ENCODE results near the gene HS1BP3. TPM values are rescaled to one million over a fixed set of nuclear protein-coding genes. Genes with fewer than 3 reads are reported as not detected.

The HS1BP3 gene
- total and polyA plus RNA-seq, 9 of the 15 experiments (the other 6 are each of a cell fraction or from before 2014, with no cell fraction given): 0.41 to 8.3 (median 5.9) TPM

DNA sequence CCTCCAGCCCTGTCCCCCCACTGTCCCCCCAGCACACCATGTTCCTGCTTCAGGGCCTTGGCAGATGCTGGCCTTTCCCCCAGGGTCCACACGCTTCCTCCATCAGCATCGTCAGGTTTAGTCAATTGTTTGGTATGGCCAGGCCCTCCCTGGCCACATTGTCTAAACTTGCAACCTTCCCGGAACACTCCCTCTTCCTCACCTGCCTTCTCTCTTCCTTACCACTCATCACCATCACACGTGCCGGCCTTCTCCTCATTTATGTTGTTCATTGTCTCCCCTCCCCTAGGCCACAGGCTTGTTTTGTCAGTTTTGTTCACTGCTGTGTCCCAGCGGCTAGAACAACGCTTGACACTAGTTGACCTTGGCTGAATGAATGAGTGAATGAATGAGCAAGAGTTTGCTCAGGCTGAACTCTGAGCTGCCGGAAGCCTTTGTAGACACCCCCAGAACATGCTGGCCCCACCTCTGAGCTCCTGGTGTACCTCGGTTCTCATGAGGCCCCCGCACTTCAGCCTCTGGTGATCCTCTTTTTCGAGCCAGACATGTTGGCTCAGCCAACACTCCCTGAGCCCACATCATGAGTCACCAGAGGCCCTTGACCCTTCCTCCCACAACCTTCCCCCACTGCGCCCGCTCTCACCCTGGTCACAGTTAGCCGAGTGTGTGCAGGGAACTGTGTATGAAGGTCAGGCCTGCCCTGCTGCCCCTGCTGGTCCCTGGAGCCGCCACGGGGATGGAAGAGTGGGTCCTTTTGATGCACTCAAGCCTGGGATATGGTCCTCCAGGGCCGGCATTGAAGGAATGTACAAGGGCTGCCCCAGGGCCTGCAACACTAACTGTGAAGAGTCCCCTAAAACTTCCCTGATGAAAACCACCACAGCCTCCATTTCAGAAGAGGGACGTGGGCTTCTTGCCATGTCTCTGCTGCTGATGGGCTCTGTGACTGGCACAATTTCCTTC is 57.5 kb downstream of the HS1BP3 start (continued):
- TF ChIP-seq, protein P1, sequence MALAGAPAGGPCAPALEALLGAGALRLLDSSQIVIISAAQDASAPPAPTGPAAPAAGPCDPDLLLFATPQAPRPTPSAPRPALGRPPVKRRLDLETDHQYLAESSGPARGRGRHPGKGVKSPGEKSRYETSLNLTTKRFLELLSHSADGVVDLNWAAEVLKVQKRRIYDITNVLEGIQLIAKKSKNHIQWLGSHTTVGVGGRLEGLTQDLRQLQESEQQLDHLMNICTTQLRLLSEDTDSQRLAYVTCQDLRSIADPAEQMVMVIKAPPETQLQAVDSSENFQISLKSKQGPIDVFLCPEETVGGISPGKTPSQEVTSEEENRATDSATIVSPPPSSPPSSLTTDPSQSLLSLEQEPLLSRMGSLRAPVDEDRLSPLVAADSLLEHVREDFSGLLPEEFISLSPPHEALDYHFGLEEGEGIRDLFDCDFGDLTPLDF (CRISPR knock-in tag; IDR thresholded peaks at IDR 0.05): no peak
- no peak for TF ChIP-seq HNRNPUL1 (IDR thresholded peaks at IDR 0.05; ENCODE audit: low read length)

DNA sequence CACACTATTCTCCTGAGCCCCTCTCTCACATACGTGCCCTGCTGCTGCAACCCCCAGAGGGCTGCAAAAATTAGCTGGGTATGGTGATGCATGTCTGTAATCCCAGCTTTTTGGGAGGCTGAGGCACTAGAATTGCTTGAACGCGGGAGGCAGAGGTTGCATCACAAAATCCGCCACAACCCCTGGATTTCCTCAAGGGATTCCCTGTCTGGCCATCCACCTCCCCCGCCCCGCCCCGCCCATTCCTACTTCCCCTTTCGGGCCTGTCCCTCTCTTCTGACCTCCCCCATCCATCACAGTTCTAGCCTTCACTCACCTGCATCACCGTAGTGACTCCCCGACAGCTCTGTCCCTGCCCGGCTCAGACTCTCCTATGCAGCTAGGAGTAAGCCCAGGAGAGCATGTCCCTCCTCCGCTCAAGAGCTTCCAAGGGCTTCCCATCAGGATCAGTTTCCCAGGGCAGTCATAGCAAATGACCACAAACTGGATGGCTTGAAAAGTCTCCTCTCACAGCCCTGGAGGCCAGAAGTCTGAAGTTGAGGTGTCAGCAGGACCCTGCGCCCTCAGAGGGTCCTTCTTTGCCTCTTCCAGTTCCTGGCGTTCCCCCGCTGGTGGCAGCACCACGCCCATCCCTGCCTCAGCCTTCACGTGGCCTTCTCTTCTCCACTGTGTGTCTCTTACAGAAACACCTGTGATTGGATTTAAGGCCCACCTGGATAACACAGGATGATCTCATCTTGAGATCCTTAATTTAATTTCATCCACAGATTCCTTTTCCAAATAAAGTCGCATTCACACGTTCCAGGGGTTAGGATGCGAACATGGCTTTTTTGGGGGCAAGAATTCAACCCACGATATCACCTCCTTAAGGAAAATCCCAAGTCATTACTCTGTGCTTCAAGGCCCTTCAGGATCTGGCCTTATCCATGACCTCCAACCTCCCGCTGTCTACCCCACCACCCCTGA is 58.5 kb downstream of the HS1BP3 start:
- Histone ChIP-seq H3K4me3 (no peak overlapping the region), H4K20me1 (replicated peaks; ENCODE audit: control insufficient read depth, insufficient read depth, low read length) (no peaks in the 10 kb centered on the region), H3K9ac (ENCODE audit: insufficient read depth in 1 of 2, low read depth in 2 of 2, low read length in 2 of 2) (no peak overlapping the region; a peak in 1 of 4 replicates), H3K27ac (ENCODE audit: extremely low read depth, low read depth, low read length) (peak overlapping the region; percentile 80; the same call in 1 of the 3 replicates), H3K79me2 (ENCODE audit: control insufficient read depth, insufficient read depth, low read length) (no peaks in the 10 kb centered on the region), H3K27me3 (ENCODE audit: control insufficient read depth in 2 of 2, insufficient read depth in 2 of 2, low read length in 2 of 2) (no peaks in the 10 kb centered on the region), H3K9me1 (ENCODE audit: control insufficient read depth, insufficient read depth, low read length) (no peaks in the 10 kb centered on the region), H2AFZ (ENCODE audit: low read depth, low read length) (peak overlapping the region; percentile 9; the same call in 1 of the 2 replicates), H3K4me1 (replicated peaks in 1 of 2; ENCODE audit: control insufficient read depth in 2 of 2, insufficient read depth in 2 of 2, low read length in 2 of 2) (peaks cover 38 to 58% of the 10 kb centered on the region in 2 experiments), H3K9me3 (replicated peaks; ENCODE audit: control insufficient read depth, insufficient read depth, low read depth, low read length) (no peaks in the 10 kb centered on the region), H3K4me2 (ENCODE audit: insufficient read depth, low read length) (0 out of 2 replicates have a peak overlapping the region, but pooled peaks have one; percentile 9), H3K36me3 (ENCODE audit: control insufficient read depth, insufficient read depth, low read length) (no peaks in the 10 kb centered on the region)
- ChIA-PET CTCF (ENCODE audit: low intra/inter-chr PET ratio) (no interaction called here), POLR2A (interaction anchor here (1.0 to 1.2 kb wide), 2 partner anchors 9 to 12 kb away, joined by 3 read pairs; no protein-coding TSS in a partner anchor)
- DNase-seq (ENCODE audit: extremely low read depth in 1 of 4, low spot score in 3 of 4) (peak; percentile 35 to 63 (median 51)), ATAC-seq (peak; percentile 25; the same call in 2 of the 3 replicates), FAIRE-seq (no peak)
- intact Hi-C loops (cut with micrococcal nuclease): no loop called here
- in situ Hi-C loops (cut with MboI): no loop called here
- WGBS (ENCODE audit: insufficient coverage, low coverage, missing lambda C conversion rate): 58% methylated on average over 15 of the region's 22 CpGs
- no TSS peak for BruUV-seq (replicated peaks)
- TF ChIP-seq PCBP1 (IDR thresholded peaks at IDR 0.05; ENCODE audit: low read depth, low read length, poor library complexity, severe bottlenecking) (no peak), ZNF561 (CRISPR knock-in tag; conservative IDR thresholded peaks at IDR 0.05) (no peak), CEBPG (CRISPR knock-in tag; IDR thresholded peaks at IDR 0.05) (peak; percentile 34; the same call in 1 of the 2 replicates), CEBPG (tag; conservative IDR thresholded peaks at IDR 0.05 in 1 of 2, IDR thresholded peaks at IDR 0.05 in 1 of 2) (peak; percentile 9 to 74; a peak in 3 of 4 replicates), EWSR1 (IDR thresholded peaks at IDR 0.05; ENCODE audit: borderline replicate concordance, low read depth, partially characterized antibody) (no peak)
- TF ChIP-seq, protein P2, sequence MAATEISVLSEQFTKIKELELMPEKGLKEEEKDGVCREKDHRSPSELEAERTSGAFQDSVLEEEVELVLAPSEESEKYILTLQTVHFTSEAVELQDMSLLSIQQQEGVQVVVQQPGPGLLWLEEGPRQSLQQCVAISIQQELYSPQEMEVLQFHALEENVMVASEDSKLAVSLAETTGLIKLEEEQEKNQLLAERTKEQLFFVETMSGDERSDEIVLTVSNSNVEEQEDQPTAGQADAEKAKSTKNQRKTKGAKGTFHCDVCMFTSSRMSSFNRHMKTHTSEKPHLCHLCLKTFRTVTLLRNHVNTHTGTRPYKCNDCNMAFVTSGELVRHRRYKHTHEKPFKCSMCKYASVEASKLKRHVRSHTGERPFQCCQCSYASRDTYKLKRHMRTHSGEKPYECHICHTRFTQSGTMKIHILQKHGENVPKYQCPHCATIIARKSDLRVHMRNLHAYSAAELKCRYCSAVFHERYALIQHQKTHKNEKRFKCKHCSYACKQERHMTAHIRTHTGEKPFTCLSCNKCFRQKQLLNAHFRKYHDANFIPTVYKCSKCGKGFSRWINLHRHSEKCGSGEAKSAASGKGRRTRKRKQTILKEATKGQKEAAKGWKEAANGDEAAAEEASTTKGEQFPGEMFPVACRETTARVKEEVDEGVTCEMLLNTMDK (IDR thresholded peaks at IDR 0.05; ENCODE audit: borderline replicate concordance, insufficient read depth, low read depth, low read length, poor library complexity, severe bottlenecking): peak; percentile 10
- TF ChIP-seq, protein P3, sequence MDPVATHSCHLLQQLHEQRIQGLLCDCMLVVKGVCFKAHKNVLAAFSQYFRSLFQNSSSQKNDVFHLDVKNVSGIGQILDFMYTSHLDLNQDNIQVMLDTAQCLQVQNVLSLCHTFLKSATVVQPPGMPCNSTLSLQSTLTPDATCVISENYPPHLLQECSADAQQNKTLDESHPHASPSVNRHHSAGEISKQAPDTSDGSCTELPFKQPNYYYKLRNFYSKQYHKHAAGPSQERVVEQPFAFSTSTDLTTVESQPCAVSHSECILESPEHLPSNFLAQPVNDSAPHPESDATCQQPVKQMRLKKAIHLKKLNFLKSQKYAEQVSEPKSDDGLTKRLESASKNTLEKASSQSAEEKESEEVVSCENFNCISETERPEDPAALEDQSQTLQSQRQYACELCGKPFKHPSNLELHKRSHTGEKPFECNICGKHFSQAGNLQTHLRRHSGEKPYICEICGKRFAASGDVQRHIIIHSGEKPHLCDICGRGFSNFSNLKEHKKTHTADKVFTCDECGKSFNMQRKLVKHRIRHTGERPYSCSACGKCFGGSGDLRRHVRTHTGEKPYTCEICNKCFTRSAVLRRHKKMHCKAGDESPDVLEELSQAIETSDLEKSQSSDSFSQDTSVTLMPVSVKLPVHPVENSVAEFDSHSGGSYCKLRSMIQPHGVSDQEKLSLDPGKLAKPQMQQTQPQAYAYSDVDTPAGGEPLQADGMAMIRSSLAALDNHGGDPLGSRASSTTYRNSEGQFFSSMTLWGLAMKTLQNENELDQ (CRISPR knock-in tag; IDR thresholded peaks at IDR 0.05; ENCODE audit: borderline replicate concordance): no peak
